NOMO-1 (cell line): Measurements from ENCODE around the gene TPM2.
"Not testable (repeated sequence)": the region's sequence is repeated elsewhere in the genome, so short reads cannot be mapped to it uniquely, and the experiment has no call there.

Experiments
- DNase-seq, 2 experiments: peaks; one replicate each; lab custom pipeline; 2025; ENCODE audit not compliant: unreplicated experiment in 2 of 2; lab: John Stamatoyannopoulos, UW

The TPM2 gene

GRCh38 chr9:35658137-35658967, 31.4 kb downstream of the TPM2 start, which contains the start of gene CCDC107:
Gene CCDC107, plus strand, starts transcription at chr9:35658292. Its CDS starts 88 bp downstream, at chr9:35658380.
- peak; percentile 89 to 90 for DNase-seq

- DNase-seq: peak; percentile 99 to 100
Measured at GRCh38 chr9:35657546-35658136, 32.1 kb downstream of the TPM2 start, which contains the start of gene RMRP. Gene RMRP, minus strand, starts transcription at chr9:35658019.

- peak in 1 of 2 experiments; percentile 56 for DNase-seq
Measured at GRCh38 chr9:35656831-35657545, 32.7 kb downstream of the TPM2 start.

- DNase-seq: no peak
Measured at GRCh38 chr9:35656348-35656747, 33.4 kb downstream of the TPM2 start.

- DNase-seq: no peak
Measured at GRCh38 chr9:35653611-35654010, 36.1 kb downstream of the TPM2 start.

GRCh38 chr9:35652829-35653209, 36.9 kb downstream of the TPM2 start:
- peak; percentile 46 to 82 for DNase-seq

GRCh38 chr9:35651956-35652828, 37.5 kb downstream of the TPM2 start:
- peak; percentile 58 to 95 for DNase-seq

GRCh38 chr9:35650341-35651158, 39.2 kb downstream of the TPM2 start, which contains the start of gene SIT1:
Gene SIT1, minus strand, starts transcription at chr9:35650931. Its CDS starts 78 bp downstream, at chr9:35650853.
- DNase-seq: no peak

- peak in 1 of 2 experiments; percentile 51 for DNase-seq
Measured at GRCh38 chr9:35649431-35650340, 40.0 kb downstream of the TPM2 start.

GRCh38 chr9:35646533-35647265, 43.0 kb downstream of the TPM2 start:
- peak; percentile 97 for DNase-seq

- DNase-seq: no peak
Measured at GRCh38 chr9:35646153-35646532, 43.6 kb downstream of the TPM2 start.

- DNase-seq: not testable (repeated sequence)
Measured at GRCh38 chr9:35645736-35646135, 44.0 kb downstream of the TPM2 start.

GRCh38 chr9:35643046-35643445, 46.7 kb downstream of the TPM2 start:
- no peak for DNase-seq

GRCh38 chr9:35641478-35641877, 48.2 kb downstream of the TPM2 start:
- DNase-seq: peak in 1 of 2 experiments; percentile 32

- DNase-seq: not testable (repeated sequence)
Measured at GRCh38 chr9:35640431-35640830, 49.3 kb downstream of the TPM2 start.

- DNase-seq: peak in 1 of 2 experiments; percentile 19
Measured at GRCh38 chr9:35639631-35640030, 50.1 kb downstream of the TPM2 start.

GRCh38 chr9:35639225-35639624, 50.5 kb downstream of the TPM2 start:
- DNase-seq: not testable (repeated sequence)

GRCh38 chr9:35638751-35639150, 51.0 kb downstream of the TPM2 start:
- not testable (repeated sequence) for DNase-seq
